HG02973 (cell line): ENCODE results near the gene ARMC5.
A peak's percentile ranks its signal among the peaks of the same experiment; 100 is the strongest.
"Not testable (repeated sequence)": the region's sequence is repeated elsewhere in the genome, so short reads cannot be mapped to it uniquely, and the experiment has no call there.

Source experiments
- ATAC-seq: cut with Tn5 transposase; IDR thresholded peaks from one replicate; pipeline ENCODE4 v1.9.1; 2021; ENCODE audit warnings: moderate library complexity; ENCODE audit not compliant: unreplicated experiment

Gene ARMC5

GRCh38 chr16:31458844-31459686, at the start of gene ARMC5:
Gene ARMC5 (plus strand): TSS chr16:31459501. CDS start chr16:31459525, 24 bp downstream.
- ATAC-seq = peak; percentile 65

- no peak for ATAC-seq
Measured at GRCh38 chr16:31410082-31410481, 49.2 kb upstream of the ARMC5 start.

- no peak for ATAC-seq
Measured at GRCh38 chr16:31411024-31411844, 48.1 kb upstream of the ARMC5 start.

- no peak for ATAC-seq
Measured at GRCh38 chr16:31412750-31413149, 46.6 kb upstream of the ARMC5 start.

- ATAC-seq = no peak
Measured at GRCh38 chr16:31413381-31413780, 45.9 kb upstream of the ARMC5 start.

GRCh38 chr16:31413943-31414342, 45.4 kb upstream of the ARMC5 start:
- no peak for ATAC-seq

GRCh38 chr16:31414706-31415105, 44.6 kb upstream of the ARMC5 start:
- no peak for ATAC-seq

GRCh38 chr16:31416371-31416770, 42.9 kb upstream of the ARMC5 start:
- no peak for ATAC-seq

- ATAC-seq = not testable (repeated sequence)
Measured at GRCh38 chr16:31417036-31417435, 42.3 kb upstream of the ARMC5 start.

- ATAC-seq = no peak
Measured at GRCh38 chr16:31417916-31418315, 41.4 kb upstream of the ARMC5 start.

GRCh38 chr16:31420037-31420436, 39.3 kb upstream of the ARMC5 start:
- ATAC-seq = no peak

- ATAC-seq = no peak
Measured at GRCh38 chr16:31421587-31421986, 37.7 kb upstream of the ARMC5 start.

- ATAC-seq = no peak
Measured at GRCh38 chr16:31423241-31423640, 36.1 kb upstream of the ARMC5 start.

GRCh38 chr16:31423801-31424200, 35.5 kb upstream of the ARMC5 start:
- ATAC-seq = no peak

- no peak for ATAC-seq
Measured at GRCh38 chr16:31427441-31428278, 31.6 kb upstream of the ARMC5 start.

GRCh38 chr16:31428279-31428597, 31.1 kb upstream of the ARMC5 start, which contains the start of gene COX6A2:
Gene COX6A2 (minus strand): TSS chr16:31428360. CDS start chr16:31428325, 35 bp downstream.
- no peak for ATAC-seq

GRCh38 chr16:31428638-31429247, 30.6 kb upstream of the ARMC5 start:
- no peak for ATAC-seq

GRCh38 chr16:31429314-31429713, 30.0 kb upstream of the ARMC5 start:
- ATAC-seq = no peak

GRCh38 chr16:31429796-31430195, 29.5 kb upstream of the ARMC5 start:
- no peak for ATAC-seq

- ATAC-seq = no peak
Measured at GRCh38 chr16:31430380-31431052, 28.8 kb upstream of the ARMC5 start.
